Endothelial cell of umbilical vein (primary cell): ENCODE results near the gene EME2. TPM values are rescaled to one million over a fixed set of nuclear protein-coding genes. Genes with fewer than 3 reads are reported as not detected.

Experiments
- BruUV-seq: library from RNA; stranded (reverse); fragments of 400-500 nt; replicated peaks from 2 replicates; lab custom pipeline; 2021; lab: Mats Ljungman, UMichigan
- CTCF ChIA-PET: fragments of 300-600, 350-600 bp; sonication (Branson Sonifier 250); formaldehyde crosslinking; loops from one replicate; lab custom pipeline; 2021; ENCODE audit warnings: antibody characterized with exemption, inconsistent platforms; lab: Charles Lee
- POLR2A ChIA-PET: fragments of 300-600, 350-600 bp; sonication (Branson Sonifier 250); formaldehyde crosslinking; loops from one replicate; lab custom pipeline; 2021; ENCODE audit warnings: antibody characterized with exemption, inconsistent platforms; lab: Charles Lee
- DNase-seq: peaks from one replicate; pipeline ENCODE4 v3.0.0-alpha.2; 2011; ENCODE audit warnings: low read depth, low spot score
- FAIRE-seq: peaks from 2 replicates; lab custom pipeline; 2011; peaks lifted over from hg19 to GRCh38; lab: Jason Lieb, UNC
- H2AFZ ChIP-seq: 2 replicates; pipeline ENCODE4 v1.6.0; 2012; ENCODE audit warnings: low read depth, low read length, control low read depth, inconsistent platforms
- H3K27ac ChIP-seq: 2 replicates; pipeline ENCODE4 v1.5.1; 2011; ENCODE audit warnings: low read depth, mild to moderate bottlenecking, control low read depth, low read length, moderate library complexity; ENCODE audit not compliant: insufficient read depth
- H3K27me3 ChIP-seq, 2 experiments: 2 replicates each; pipeline versions ENCODE4 v1.6.0 to v1.6.1; 2011; ENCODE audit warnings: low read length in 2 of 2, mixed read lengths in 1 of 2; ENCODE audit not compliant: control insufficient read depth in 2 of 2, insufficient read depth in 2 of 2
- H3K36me3 ChIP-seq, 2 experiments: 2 replicates in 1 of 2; 3 replicates in 1 of 2; pipeline ENCODE4 v1.5.1; 2011; ENCODE audit warnings: low read length in 2 of 2, mild to moderate bottlenecking in 1 of 2, moderate library complexity in 1 of 2; ENCODE audit not compliant: control insufficient read depth in 2 of 2, insufficient read depth in 2 of 2; ENCODE audit errors: extremely low read depth in 1 of 2
- H3K4me1 ChIP-seq: 3 replicates; pipeline ENCODE4 v1.5.1; 2011; ENCODE audit warnings: mild to moderate bottlenecking, low read length; ENCODE audit not compliant: control insufficient read depth, insufficient read depth; ENCODE audit errors: extremely low read depth
- H3K4me2 ChIP-seq: 2 replicates; pipeline ENCODE4 v1.6.1; 2011; ENCODE audit warnings: low read length, control low read depth, mixed read lengths; ENCODE audit not compliant: insufficient read depth
- H3K4me3 ChIP-seq, 3 experiments: fragments of 200-600 bp in 1 of 3; sonication (generic), shearing (Covaris generic) in 1 of 3; replicated peaks in 1 of 3; 2 replicates each; pipeline ENCODE4 v1.5.1; 2011 to 2016; ENCODE audit warnings: control low read depth in 3 of 3, low read length in 3 of 3, mild to moderate bottlenecking in 2 of 3, inconsistent platforms in 1 of 3, low read depth in 1 of 3, moderate library complexity in 1 of 3; ENCODE audit not compliant: insufficient read depth in 1 of 3
- H3K79me2 ChIP-seq: 2 replicates; pipeline ENCODE4 v1.6.0; 2012; ENCODE audit warnings: low read length, inconsistent platforms; ENCODE audit not compliant: control insufficient read depth, insufficient read depth
- H3K9ac ChIP-seq: replicated peaks from 2 replicates; pipeline ENCODE3; 2011; ENCODE audit warnings: low read length, control low read depth; ENCODE audit not compliant: insufficient read depth; ENCODE audit errors: extremely low read depth
- H3K9me1 ChIP-seq: replicated peaks from 3 replicates; pipeline ENCODE4 v1.6.0; 2011; ENCODE audit warnings: mild to moderate bottlenecking, low read length; ENCODE audit not compliant: control insufficient read depth, insufficient read depth; ENCODE audit errors: extremely low read depth
- H3K9me3 ChIP-seq: replicated peaks from 2 replicates; pipeline ENCODE4 v1.5.1; 2012; ENCODE audit warnings: low read length, inconsistent platforms; ENCODE audit not compliant: control insufficient read depth, insufficient read depth
- H4K20me1 ChIP-seq: replicated peaks from 2 replicates; pipeline ENCODE3; 2011; ENCODE audit warnings: mild to moderate bottlenecking, low read length; ENCODE audit not compliant: control insufficient read depth, insufficient read depth; ENCODE audit errors: extremely low read depth
- MAX ChIP-seq: IDR thresholded peaks from 2 replicates; pipeline ENCODE4 v1.6.1; 2011; ENCODE audit not compliant: insufficient read depth, insufficient read length
- POLR2A ChIP-seq: IDR thresholded peaks from 2 replicates; pipeline ENCODE4 v1.6.1; 2012; ENCODE audit warnings: low read depth, mild to moderate bottlenecking, control low read depth, low read length
- POLR2AphosphoS5 ChIP-seq: IDR thresholded peaks from 2 replicates; pipeline ENCODE4 v1.6.1; 2012; ENCODE audit warnings: low read depth, mild to moderate bottlenecking, control low read depth, low read length, moderate library complexity; ENCODE audit not compliant: insufficient read depth
- dilution Hi-C: fragments of 300-500 bp; cut with MboI; formaldehyde crosslinking; loops from one replicate; pipeline ENCODE4 v1.15.0; 2019; ENCODE audit warnings: low sequenced_read_pairs; ENCODE audit not compliant: extremely low pct_ligation_motif_present
- intact Hi-C: fragments of 100-400 bp; cut with micrococcal nuclease; formaldehyde crosslinking; loops from one replicate; pipeline ENCODE4 v1.10.0; 2022
- polyA plus RNA-seq, 4 experiments: library from polyadenylated mRNA; depleted of rRNA in 3 of 4; stranded (reverse) in 3 of 4; unstranded in 1 of 4; fragments of >200 nt; gene quantifications; 2 replicates each; pipeline versions ENCODE4 v1.2.1 to v1.2.3, GENCODE V29; 2011 to 2012; ENCODE audit warnings: missing spikeins in 1 of 4
- total RNA-seq: library from RNA; stranded (reverse); gene quantifications from 2 replicates; pipeline ENCODE4 v1.2.3, GENCODE V29; 2021

The EME2 gene
- total and polyA plus RNA-seq, 2 donors (not counting 3 experiments of a cell fraction or from before 2014, with no cell fraction given), result 9.7 to 21.4 TPM

GRCh38 chr16:1782408-1783264 is 10.0 kb downstream of the EME2 start, which contains the start of the genes NUBP2 and SPSB3:
TSS of gene NUBP2 (plus strand) at chr16:1782960. CDS start at chr16:1783021, 61 bp downstream.
TSS of gene SPSB3 (minus strand) at chr16:1782571. CDS start at chr16:1781483, 1,088 bp downstream.
- no peak for TF ChIP-seq MAX
- peak; percentile 71 for TF ChIP-seq POLR2AphosphoS5
- TF ChIP-seq POLR2A, result peak; percentile 33
- BruUV-seq, result no TSS peak
- CTCF ChIA-PET, result interaction anchor here (0.6 to 1.7 kb wide), 9 partner anchors 9 to 488 kb away, joined by 3 to 16 read pairs (median 3); partner anchors contain the start of genes EME2, FAHD1, HAGH and MAPK8IP3
- FAIRE-seq (peak; percentile 100), DNase-seq (peak; percentile 100)
- Histone ChIP-seq H3K9me3 (no peaks in the 10 kb centered on the region), H3K36me3 (peaks cover 0 to 32% of the 10 kb centered on the region in 2 experiments), H3K4me1 (peaks cover 14% of the 10 kb centered on the region), H3K79me2 (peaks cover 25% of the 10 kb centered on the region), H3K9me1 (no peaks in the 10 kb centered on the region), H3K27ac (peak within 1 kb of the TSS; percentile 53), H3K4me2 (peak within 1 kb of the TSS; percentile 85), H4K20me1 (no peaks in the 10 kb centered on the region), H3K4me3 (peak within 1 kb of the TSS; percentile 70 to 97 (median 90)), H3K27me3 (no peaks in the 10 kb centered on the region), H3K9ac (peak within 1 kb of the TSS; percentile 89), H2AFZ (peak within 1 kb of the TSS; percentile 71)
- POLR2A ChIA-PET, result interaction anchor here (0.6 to 1.2 kb wide), 7 partner anchors 8 to 362 kb away, joined by 3 to 6 read pairs (median 3); partner anchors contain the start of genes EME2, FAHD1, HAGH and JPT2
- dilution Hi-C loops (no loop called here), intact Hi-C loops (loop anchor here (1.0 to 10.0 kb wide), 4 partner anchors 9 to 478 kb away; partner anchors contain the start of genes FAHD1, HAGH, MRPS34 and UBE2I)
